ENCODE results near the gene YES1.

GRCh38 chr18:683531-683930 lies 128.5 kb downstream of the YES1 start:
- TF ChIP-seq CTCF (IDR thresholded peaks at IDR 0.05; ENCODE audit: low read length) (no peak), EZH2 (IDR thresholded peaks at IDR 0.05; ENCODE audit: borderline replicate concordance, low read length) (no peak)
